ENCODE results near the gene HOXB13. TPM values are rescaled to one million over a fixed set of nuclear protein-coding genes. Genes with fewer than 3 reads are reported as not detected.

Gene HOXB13
- total and polyA plus RNA-seq, 2 experiments from 2014 or later = not detected

- Histone ChIP-seq H3K4me1 (ENCODE audit: insufficient read depth) (peaks cover 26% of the 10 kb centered on the region; the same call in 1 of the 2 replicates), H4K20me1 (replicated peaks; ENCODE audit: insufficient read depth) (peaks cover 68% of the 10 kb centered on the region), H3K36me3 (ENCODE audit: insufficient read depth) (no peaks in the 10 kb centered on the region), H3K9me2 (ENCODE audit: insufficient read depth) (no peaks in the 10 kb centered on the region), H3K4me2 (no peak overlapping the region), H3K27ac (ENCODE audit: low read depth) (no peak overlapping the region), H2AFZ (no peak overlapping the region), H3K27me3 (ENCODE audit: insufficient read depth) (peaks cover 100% of the 10 kb centered on the region), H3K4me3 (no peak overlapping the region), H3K79me2 (replicated peaks; ENCODE audit: insufficient read depth) (no peaks in the 10 kb centered on the region), H3F3A (replicated peaks; ENCODE audit: low read depth) (peaks cover 32% of the 10 kb centered on the region)
- Mint-ChIP-seq H3K4me1 (peaks cover 17% of the 10 kb centered on the region), H3K4me3 (no peak overlapping the region), H3K9me3 (peaks cover 8% of the 10 kb centered on the region; the same call in 2 of the 3 replicates), H3K27ac (no peak overlapping the region), H3K27me3 (ENCODE audit: insufficient read depth, low read depth, poor library complexity) (peaks cover 100% of the 10 kb centered on the region), H3K36me3 (ENCODE audit: low read depth) (no peaks in the 10 kb centered on the region; the same call in 2 of the 3 replicates)
- ATAC-seq (no peak), DNase-seq (ENCODE audit: low spot score) (no peak)
- no peak for TF ChIP-seq ZNF114 (CRISPR knock-in tag; IDR thresholded peaks at IDR 0.05)
- no peak for TF ChIP-seq ZNF331 (CRISPR knock-in tag; IDR thresholded peaks at IDR 0.05; ENCODE audit: low read depth)
- TF ChIP-seq NANOG (IDR thresholded peaks at IDR 0.05; ENCODE audit: borderline replicate concordance) = no peak
- TF ChIP-seq JUNB (IDR thresholded peaks at IDR 0.05; ENCODE audit: unreplicated experiment) = no peak
- no peak for TF ChIP-seq POLR2AphosphoS5 (IDR thresholded peaks at IDR 0.05; ENCODE audit: low read depth)
- no peak for TF ChIP-seq ZNF462 (CRISPR knock-in tag; IDR thresholded peaks at IDR 0.05)
- TF ChIP-seq EZH2 (IDR thresholded peaks at IDR 0.05; ENCODE audit: low read depth, unreplicated experiment) = no peak
- no peak for TF ChIP-seq EZH2phosphoT487 (IDR thresholded peaks at IDR 0.05; ENCODE audit: unreplicated experiment)
- TF ChIP-seq, protein P1, sequence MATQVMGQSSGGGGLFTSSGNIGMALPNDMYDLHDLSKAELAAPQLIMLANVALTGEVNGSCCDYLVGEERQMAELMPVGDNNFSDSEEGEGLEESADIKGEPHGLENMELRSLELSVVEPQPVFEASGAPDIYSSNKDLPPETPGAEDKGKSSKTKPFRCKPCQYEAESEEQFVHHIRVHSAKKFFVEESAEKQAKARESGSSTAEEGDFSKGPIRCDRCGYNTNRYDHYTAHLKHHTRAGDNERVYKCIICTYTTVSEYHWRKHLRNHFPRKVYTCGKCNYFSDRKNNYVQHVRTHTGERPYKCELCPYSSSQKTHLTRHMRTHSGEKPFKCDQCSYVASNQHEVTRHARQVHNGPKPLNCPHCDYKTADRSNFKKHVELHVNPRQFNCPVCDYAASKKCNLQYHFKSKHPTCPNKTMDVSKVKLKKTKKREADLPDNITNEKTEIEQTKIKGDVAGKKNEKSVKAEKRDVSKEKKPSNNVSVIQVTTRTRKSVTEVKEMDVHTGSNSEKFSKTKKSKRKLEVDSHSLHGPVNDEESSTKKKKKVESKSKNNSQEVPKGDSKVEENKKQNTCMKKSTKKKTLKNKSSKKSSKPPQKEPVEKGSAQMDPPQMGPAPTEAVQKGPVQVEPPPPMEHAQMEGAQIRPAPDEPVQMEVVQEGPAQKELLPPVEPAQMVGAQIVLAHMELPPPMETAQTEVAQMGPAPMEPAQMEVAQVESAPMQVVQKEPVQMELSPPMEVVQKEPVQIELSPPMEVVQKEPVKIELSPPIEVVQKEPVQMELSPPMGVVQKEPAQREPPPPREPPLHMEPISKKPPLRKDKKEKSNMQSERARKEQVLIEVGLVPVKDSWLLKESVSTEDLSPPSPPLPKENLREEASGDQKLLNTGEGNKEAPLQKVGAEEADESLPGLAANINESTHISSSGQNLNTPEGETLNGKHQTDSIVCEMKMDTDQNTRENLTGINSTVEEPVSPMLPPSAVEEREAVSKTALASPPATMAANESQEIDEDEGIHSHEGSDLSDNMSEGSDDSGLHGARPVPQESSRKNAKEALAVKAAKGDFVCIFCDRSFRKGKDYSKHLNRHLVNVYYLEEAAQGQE (IDR thresholded peaks at IDR 0.05; ENCODE audit: unreplicated experiment) = no peak
Measured at GRCh38 chr17:48734333-48735061, 5.9 kb upstream of the HOXB13 start.

All from GM23338 (cell line).